IMR-90 (cell line): Measurements from ENCODE around the gene DYNC2H1. TPM values are rescaled to one million over a fixed set of nuclear protein-coding genes. Genes with fewer than 3 reads are reported as not detected.

Experiments
- ATAC-seq: fragments of 200-7000 bp; cut with Tn5 transposase; 2 replicates; pipeline ENCODE4 v1.9.1; 2020; ENCODE audit warnings: low read depth, mild to moderate bottlenecking, moderate library complexity
- BruUV-seq: library from RNA; stranded (reverse); fragments of 400-500 nt; replicated peaks from 2 replicates; lab custom pipeline; 2021; lab: Mats Ljungman, UMichigan
- CTCF ChIA-PET: fragments of 300-600 bp; formaldehyde crosslinking; extraction: SDS; loops from one replicate; lab custom pipeline; 2021; ENCODE audit warnings: antibody characterized with exemption; lab: Yijun Ruan, JAX
- POLR2A ChIA-PET: fragments of 300-600 bp; sonication (Branson Sonifier 250); formaldehyde crosslinking; loops from one replicate; lab custom pipeline; 2022; ENCODE audit warnings: antibody characterized with exemption; ENCODE audit not compliant: unreplicated experiment; lab: Charles Lee
- DNase-seq: peaks from one replicate; pipeline ENCODE4 v3.0.0; 2013
- H2AFZ ChIP-seq: replicated peaks from 2 replicates; pipeline ENCODE3; 2013; ENCODE audit warnings: low read length, mild to moderate bottlenecking; ENCODE audit not compliant: poor library complexity
- H2AK5ac ChIP-seq: 2 replicates; pipeline ENCODE4 v1.6.1; 2013; ENCODE audit warnings: low read depth, low read length, inconsistent platforms
- H2AK9ac ChIP-seq: replicated peaks from 2 replicates; pipeline ENCODE3; 2013; ENCODE audit warnings: mild to moderate bottlenecking, low read depth, low read length, moderate library complexity; ENCODE audit not compliant: poor library complexity
- H2BK120ac ChIP-seq: 2 replicates; pipeline ENCODE4 v1.6.1; 2013; ENCODE audit warnings: low read depth, low read length, inconsistent platforms
- H2BK15ac ChIP-seq: 3 replicates; pipeline ENCODE4 v1.6.1; 2013; ENCODE audit warnings: low read depth, low read length, inconsistent platforms
- H2BK20ac ChIP-seq: 2 replicates; pipeline ENCODE4 v1.6.1; 2013; ENCODE audit warnings: low read depth, mild to moderate bottlenecking, inconsistent platforms, low read length, moderate library complexity
- H2BK5ac ChIP-seq: 2 replicates; pipeline ENCODE4 v1.6.1; 2013; ENCODE audit warnings: mild to moderate bottlenecking, low read depth, low read length, inconsistent platforms; ENCODE audit not compliant: poor library complexity, severe bottlenecking
- H3K14ac ChIP-seq: replicated peaks from 2 replicates; pipeline ENCODE4 v1.6.1; 2013; ENCODE audit warnings: low read depth, low read length, inconsistent platforms
- H3K18ac ChIP-seq: 2 replicates; pipeline ENCODE4 v1.6.1; 2013; ENCODE audit warnings: low read depth, low read length, control low read depth
- H3K23ac ChIP-seq: 2 replicates; pipeline ENCODE4 v1.6.1; 2013; ENCODE audit warnings: low read depth, low read length, inconsistent platforms
- H3K27ac ChIP-seq: 2 replicates; pipeline ENCODE4 v1.5.1; 2013; ENCODE audit warnings: mild to moderate bottlenecking, control low read depth, low read length; ENCODE audit not compliant: insufficient read depth
- H3K27me3 ChIP-seq: 2 replicates; pipeline ENCODE4 v1.6.1; 2013; ENCODE audit warnings: low read length; ENCODE audit not compliant: control insufficient read depth, insufficient read depth
- H3K36me3 ChIP-seq: 2 replicates; pipeline ENCODE4 v1.6.1; 2013; ENCODE audit warnings: low read length, mixed read lengths; ENCODE audit not compliant: control insufficient read depth, insufficient read depth
- H3K4ac ChIP-seq: 2 replicates; pipeline ENCODE4 v1.6.1; 2013; ENCODE audit warnings: low read depth, low read length, inconsistent platforms
- H3K4me1 ChIP-seq: 2 replicates; pipeline ENCODE4 v1.6.1; 2013; ENCODE audit warnings: low read length, mixed read lengths; ENCODE audit not compliant: control insufficient read depth, insufficient read depth
- H3K4me2 ChIP-seq: 2 replicates; pipeline ENCODE4 v1.6.1; 2013; ENCODE audit warnings: low read depth, mild to moderate bottlenecking, control low read depth, low read length, moderate library complexity
- H3K4me3 ChIP-seq: 2 replicates; pipeline ENCODE4 v1.5.1; 2013; ENCODE audit warnings: low read depth, mild to moderate bottlenecking, control low read depth, low read length, moderate library complexity; ENCODE audit not compliant: insufficient read depth
- H3K56ac ChIP-seq: 2 replicates; pipeline ENCODE4 v1.6.1; 2013; ENCODE audit warnings: low read length, inconsistent platforms; ENCODE audit not compliant: insufficient read depth; ENCODE audit errors: extremely low read depth
- H3K79me1 ChIP-seq, 2 experiments: 2 replicates each; pipeline ENCODE4 v1.6.1; 2013; ENCODE audit warnings: low read length in 2 of 2, inconsistent platforms in 1 of 2, low read depth in 1 of 2
- H3K9ac ChIP-seq: 2 replicates; pipeline ENCODE4 v1.6.1; 2013; ENCODE audit warnings: low read depth, low read length, control low read depth
- H3K9me1 ChIP-seq: 2 replicates; pipeline ENCODE4 v1.6.1; 2013; ENCODE audit warnings: low read length, inconsistent platforms; ENCODE audit not compliant: insufficient read depth
- H3K9me3 ChIP-seq: 2 replicates; pipeline ENCODE4 v1.6.1; 2013; ENCODE audit warnings: low read length; ENCODE audit not compliant: control insufficient read depth, insufficient read depth
- H4K20me1 ChIP-seq: 2 replicates; pipeline ENCODE4 v1.6.1; 2013; ENCODE audit warnings: low read length, inconsistent platforms; ENCODE audit not compliant: insufficient read depth
- H4K5ac ChIP-seq: 2 replicates; pipeline ENCODE4 v1.6.1; 2013; ENCODE audit warnings: mild to moderate bottlenecking, low read depth, low read length, control low read depth
- H4K8ac ChIP-seq, 2 experiments: 2 replicates each; pipeline ENCODE4 v1.6.1; 2013; ENCODE audit warnings: low read depth in 2 of 2, low read length in 2 of 2, control low read depth in 1 of 2, inconsistent platforms in 1 of 2
- H4K91ac ChIP-seq: 2 replicates; pipeline ENCODE4 v1.6.1; 2013; ENCODE audit warnings: low read depth, low read length, inconsistent platforms; ENCODE audit not compliant: insufficient read depth
- NFE2L2 ChIP-seq: fragments of 150-350 bp; IDR thresholded peaks from 2 replicates; pipeline ENCODE4 v1.6.1; 2016; ENCODE audit warnings: low read depth, mild to moderate bottlenecking, low read length
- WGBS, 2 experiments: methylation state at CpG; one replicate each; pipeline versions ENCODE4 v1.1.5 to v1.1.7; 2013; ENCODE audit warnings: missing lambda C conversion rate in 2 of 2; ENCODE audit not compliant: insufficient read length in 1 of 2; ENCODE audit errors: extremely low coverage in 2 of 2; 5-methylcytosine and 5-hydroxymethylcytosine counted together
- dilution Hi-C: fragments of 300-500 bp; cut with HindIII; formaldehyde crosslinking; loops from one replicate; pipeline ENCODE4 v1.14.3; 2018; ENCODE audit warnings: low sequenced_read_pairs; ENCODE audit not compliant: unreplicated experiment
- in situ Hi-C: fragments of 300-500 bp; cut with MboI; formaldehyde crosslinking; loops from 3 replicates; pipeline ENCODE4 v1.14.3; 2019; ENCODE audit warnings: low sequenced_read_pairs, inconsistent platforms, mixed read lengths
- intact Hi-C: fragments of 100-400 bp; cut with micrococcal nuclease; formaldehyde crosslinking; loops from 2 replicates; pipeline ENCODE4 v1.10.0; 2022
- polyA plus RNA-seq, 3 experiments: library from polyadenylated mRNA; depleted of rRNA; stranded (reverse); fragments of >200 nt; gene quantifications; 2 replicates each; pipeline ENCODE4 v1.2.3, GENCODE V29; 2012; ENCODE audit warnings: low replicate concordance in 1 of 3
- total RNA-seq: library from RNA; depleted of rRNA; stranded (reverse); fragments of >200 nt; gene quantifications from 2 replicates; pipeline ENCODE4 v1.2.3, GENCODE V29; 2012
- TF ChIP-seq, protein P1 (sequence below): fragments of 150-350 bp; IDR thresholded peaks from 2 replicates; pipeline ENCODE4 v1.6.1; 2017; ENCODE audit warnings: mild to moderate bottlenecking, antibody characterized with exemption, low read length, low read depth

Gene DYNC2H1
- total and polyA plus RNA-seq, 2 of the 4 experiments (the other 2 are of a cell fraction), result 5.7 to 21.0 TPM

DNA sequence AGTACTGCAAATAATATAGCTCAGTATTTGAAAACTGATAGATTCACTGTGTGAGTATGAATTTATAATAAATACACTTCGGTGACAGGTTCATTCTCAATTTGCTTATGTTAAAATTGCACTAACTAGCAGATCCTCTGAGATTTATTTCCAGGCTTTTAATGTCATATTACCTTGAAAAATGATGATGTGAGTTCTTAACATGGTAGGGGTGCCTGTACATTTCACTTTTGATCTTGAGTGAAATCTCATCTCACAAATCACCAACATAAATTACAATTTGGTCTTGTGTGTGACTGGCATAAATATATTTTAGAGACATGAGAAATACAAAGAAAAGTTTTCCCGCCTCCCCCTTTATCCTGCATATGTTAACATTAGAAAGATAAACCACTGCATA is 240.4 kb downstream of the DYNC2H1 start:
- H3K27ac ChIP-seq, result no peak overlapping the region
- no peak overlapping the region for H2AK5ac ChIP-seq
- no peak overlapping the region for H2AK9ac ChIP-seq
- no peaks in the 10 kb centered on the region for H3K9me1 ChIP-seq
- H3K36me3 ChIP-seq, result no peaks in the 10 kb centered on the region
- H3K79me1 ChIP-seq, result no peaks in the 10 kb centered on the region
- ChIA-PET CTCF (no interaction called here), POLR2A (no interaction called here)
- H2BK15ac ChIP-seq, result no peak overlapping the region
- dilution Hi-C loops, result no loop called here
- ATAC-seq, result no peak
- H2BK5ac ChIP-seq, result no peak overlapping the region
- TF ChIP-seq NFE2L2, result no peak
- TF ChIP-seq, protein P1, sequence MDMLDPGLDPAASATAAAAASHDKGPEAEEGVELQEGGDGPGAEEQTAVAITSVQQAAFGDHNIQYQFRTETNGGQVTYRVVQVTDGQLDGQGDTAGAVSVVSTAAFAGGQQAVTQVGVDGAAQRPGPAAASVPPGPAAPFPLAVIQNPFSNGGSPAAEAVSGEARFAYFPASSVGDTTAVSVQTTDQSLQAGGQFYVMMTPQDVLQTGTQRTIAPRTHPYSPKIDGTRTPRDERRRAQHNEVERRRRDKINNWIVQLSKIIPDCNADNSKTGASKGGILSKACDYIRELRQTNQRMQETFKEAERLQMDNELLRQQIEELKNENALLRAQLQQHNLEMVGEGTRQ, result no peak
- H3K56ac ChIP-seq, result no peak overlapping the region
- in situ Hi-C loops, result no loop called here
- no peaks in the 10 kb centered on the region for H3K27me3 ChIP-seq
- intact Hi-C loops, result no loop called here
- no peak overlapping the region for H3K4me3 ChIP-seq
- no peak overlapping the region for H4K5ac ChIP-seq
- no peak overlapping the region for H2AFZ ChIP-seq
- no peaks in the 10 kb centered on the region for H4K20me1 ChIP-seq
- no peak overlapping the region for H3K18ac ChIP-seq
- no peaks in the 10 kb centered on the region for H3K9me3 ChIP-seq
- no TSS peak for BruUV-seq
- no peak overlapping the region for H3K23ac ChIP-seq
- DNase-seq, result no peak
- no peak overlapping the region for H2BK20ac ChIP-seq
- H3K14ac ChIP-seq, result no peak overlapping the region
- H2BK120ac ChIP-seq, result no peak overlapping the region
- no peak overlapping the region for H3K9ac ChIP-seq
- no peaks in the 10 kb centered on the region for H3K4me1 ChIP-seq
- H3K4ac ChIP-seq, result no peak overlapping the region
- no peak overlapping the region for H4K8ac ChIP-seq
- WGBS, 2 experiments, result no CpG with 5 or more reads among the region's 2 CpGs
- H4K91ac ChIP-seq, result no peak overlapping the region
- no peak overlapping the region for H3K4me2 ChIP-seq
